HG03196 (cell line): ENCODE results near the gene CASZ1.

Experiments used
- ATAC-seq: cut with Tn5 transposase; IDR thresholded peaks from one replicate; pipeline ENCODE4 v1.9.1; 2021; ENCODE audit not compliant: unreplicated experiment

The CASZ1 gene

DNA sequence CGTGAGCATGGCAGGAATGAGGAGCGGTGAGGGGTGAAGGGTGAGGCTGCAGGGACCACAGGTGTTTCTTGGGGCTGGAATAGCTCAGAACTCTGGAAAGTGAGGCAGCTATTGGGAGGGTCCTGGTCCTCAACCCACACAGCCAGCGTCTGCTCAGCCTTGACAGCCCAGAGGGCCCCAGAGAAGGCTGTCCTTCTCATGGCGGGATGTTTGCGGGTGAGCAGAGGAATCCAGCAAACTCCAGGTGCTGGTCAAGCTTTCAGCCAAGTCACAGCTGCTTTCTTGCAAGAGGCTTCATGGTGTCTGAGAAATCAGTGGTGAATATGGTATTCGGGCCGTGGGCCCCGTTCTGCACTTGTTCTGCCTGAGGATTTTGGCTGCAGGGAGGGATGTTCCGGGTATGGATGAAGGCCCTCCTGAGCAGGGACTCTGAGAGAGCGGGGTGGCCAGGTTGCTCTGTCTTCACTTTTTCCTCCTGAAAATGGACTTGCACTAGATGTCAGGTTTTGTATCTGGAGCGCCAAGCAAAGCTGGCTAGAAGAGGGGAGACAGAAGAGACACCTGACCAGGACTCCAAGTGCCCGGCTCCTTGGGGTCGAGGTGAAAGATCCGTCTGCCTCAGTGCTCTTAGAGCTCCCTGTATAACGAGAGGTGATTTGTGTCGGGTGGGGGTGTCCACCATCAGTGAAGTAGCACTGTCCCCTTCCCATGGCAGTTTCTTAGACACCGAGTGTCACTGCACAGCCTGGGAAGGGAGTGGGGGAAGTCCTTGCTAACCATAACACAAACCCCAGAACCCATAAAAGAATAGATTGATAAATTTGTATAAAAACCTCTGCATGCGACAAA is 181.8 kb downstream of the CASZ1 start:
- no peak for ATAC-seq

DNA sequence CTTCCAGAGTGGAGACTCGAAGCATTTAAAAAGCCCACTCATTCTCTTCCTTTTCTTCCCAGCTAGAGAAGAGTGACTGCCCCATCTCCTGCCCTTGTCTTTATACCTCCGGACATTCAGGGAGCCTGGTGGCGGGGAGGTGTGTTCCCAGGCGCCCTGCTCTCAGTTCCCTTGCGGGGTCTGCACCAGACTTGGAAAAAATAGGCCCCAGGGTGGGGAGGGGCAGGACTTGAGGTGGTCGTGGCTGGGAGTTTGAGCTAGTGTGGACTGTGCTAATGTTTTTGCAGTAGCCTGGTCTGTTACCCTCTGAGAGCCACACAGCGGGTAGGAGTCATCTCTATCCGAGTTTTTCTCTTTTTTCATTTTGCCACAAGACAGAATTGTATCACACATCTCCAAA is 182.6 kb downstream of the CASZ1 start:
- no peak for ATAC-seq

GRCh38 chr1:10613340-10613739 is 183.1 kb downstream of the CASZ1 start:
- ATAC-seq: no peak

DNA sequence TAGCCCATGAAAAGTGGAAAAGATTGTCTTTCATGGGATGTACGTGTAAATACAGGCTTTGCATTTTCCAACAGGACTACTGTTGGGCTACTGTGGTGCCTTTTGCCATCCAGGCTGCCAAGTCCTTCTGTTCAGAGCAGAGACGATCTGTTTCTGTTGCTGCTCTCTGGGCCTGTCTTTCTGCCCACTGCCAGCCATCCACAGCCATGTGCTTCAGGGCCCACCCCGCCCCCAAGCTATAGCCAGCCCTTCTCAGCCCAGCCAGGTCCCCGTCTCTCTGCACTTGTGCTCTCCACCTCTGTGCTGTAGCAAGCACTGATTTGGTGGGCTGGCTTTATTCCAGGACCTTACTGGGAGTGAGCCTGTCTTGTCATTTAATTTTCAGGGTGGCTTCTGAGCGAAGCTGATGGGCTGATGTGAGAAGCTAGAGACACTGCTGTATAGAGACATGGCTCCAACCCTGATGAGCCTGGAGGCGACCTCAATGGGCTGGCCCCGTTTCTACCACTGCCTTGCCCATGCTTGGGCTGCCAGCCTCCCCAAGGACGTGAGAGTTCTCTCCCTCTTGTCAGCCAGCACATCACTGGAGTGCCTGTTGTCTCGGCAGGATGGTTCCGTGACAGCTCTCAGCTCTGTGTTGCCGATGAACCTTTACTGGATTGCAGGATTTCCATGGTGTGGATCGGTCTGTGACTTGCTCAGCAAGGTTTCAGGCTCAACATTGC is 183.8 kb downstream of the CASZ1 start:
- ATAC-seq: no peak

DNA sequence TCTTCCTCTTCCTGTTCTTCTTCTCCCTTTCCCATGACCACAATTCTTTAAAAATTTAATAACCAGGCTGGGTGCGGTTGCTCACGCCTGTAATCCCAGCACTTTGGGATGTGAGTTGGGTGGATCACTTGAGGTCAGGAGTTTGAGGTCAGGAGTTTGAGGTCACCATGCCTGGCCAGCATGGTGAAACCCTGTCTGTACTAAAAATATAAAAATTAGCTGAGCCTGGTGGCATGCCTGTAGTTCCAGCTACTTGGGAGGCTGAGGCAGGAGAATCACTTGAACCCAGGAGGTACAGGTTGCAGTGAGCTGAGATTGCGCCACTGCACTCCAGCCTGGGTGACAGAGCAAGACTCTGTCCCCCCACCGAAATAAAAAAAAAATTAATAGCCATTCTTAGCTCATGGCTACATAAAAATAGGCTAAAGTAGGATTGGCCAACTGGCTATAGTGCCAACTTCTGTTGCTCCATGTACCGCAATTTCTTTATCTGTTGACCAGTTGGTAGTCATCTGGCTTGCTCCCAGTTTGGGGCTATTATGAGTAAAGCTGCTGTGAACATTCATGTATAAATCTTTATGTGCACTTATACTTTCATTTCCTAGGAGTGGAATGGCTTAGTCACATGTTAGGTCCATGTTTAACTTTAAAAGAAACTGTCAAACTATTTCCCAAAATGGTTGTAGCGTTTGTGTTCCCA is 185.4 kb downstream of the CASZ1 start:
- ATAC-seq: no peak

- no peak for ATAC-seq
Measured at GRCh38 chr1:10608690-10609089, 187.8 kb downstream of the CASZ1 start.

DNA sequence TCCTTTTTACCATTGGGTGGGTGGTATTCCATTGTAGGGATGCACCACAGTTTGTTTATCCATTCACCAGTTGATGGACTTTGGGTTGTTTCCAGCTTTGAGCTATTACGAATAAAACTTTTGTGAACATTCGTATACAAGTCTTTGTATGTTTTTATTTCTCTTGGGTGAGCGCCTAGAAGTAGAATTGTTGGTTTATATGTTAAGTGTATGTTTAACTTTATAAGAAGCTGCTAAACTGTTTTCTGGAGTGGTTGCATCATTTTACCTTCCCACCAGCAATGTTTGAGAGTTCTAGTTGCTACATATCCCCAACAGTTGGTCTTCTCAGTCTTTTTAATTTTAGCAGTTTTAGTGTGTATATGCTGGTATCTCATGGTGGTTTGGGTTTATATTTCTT is 189.2 kb downstream of the CASZ1 start:
- ATAC-seq: no peak

DNA sequence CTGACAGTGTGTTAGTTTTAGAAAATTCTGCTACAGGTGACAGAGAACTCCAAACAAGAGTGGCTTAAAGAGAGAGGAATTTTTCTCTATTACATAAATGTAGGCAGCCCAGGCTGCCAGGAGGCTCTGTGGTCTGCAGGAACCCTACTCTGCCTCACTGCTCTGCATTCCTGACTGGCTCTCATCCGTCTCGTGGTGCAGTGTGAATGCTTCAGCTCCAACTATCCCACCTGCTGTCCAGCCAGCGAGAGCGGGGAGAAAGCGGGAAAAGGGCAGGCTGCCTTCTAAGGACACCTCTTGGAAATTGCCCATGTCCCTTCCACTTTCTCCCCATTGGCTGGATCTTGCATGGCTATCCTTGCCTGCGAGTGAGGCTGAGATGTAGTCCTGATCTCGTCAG is 190.4 kb downstream of the CASZ1 start:
- no peak for ATAC-seq

DNA sequence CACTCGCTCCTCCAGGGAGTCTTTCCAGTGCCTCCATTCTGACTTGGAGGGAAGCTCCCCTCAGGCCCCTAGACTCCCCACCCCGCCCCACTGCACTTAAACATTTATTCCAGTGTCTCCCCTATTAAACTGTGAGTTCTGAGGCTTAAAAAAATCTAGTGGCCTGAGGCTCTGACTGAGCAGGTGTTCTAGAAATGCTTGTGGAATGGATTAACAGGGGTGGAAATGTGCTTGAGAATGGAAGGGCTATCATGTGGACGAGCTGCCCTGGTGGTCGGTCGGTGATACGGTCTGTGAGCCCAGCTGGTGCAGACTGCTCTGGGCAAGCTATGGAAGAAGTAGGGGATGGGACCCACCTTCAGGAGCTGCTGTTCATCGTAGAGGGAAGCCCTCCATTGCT is 191.5 kb downstream of the CASZ1 start:
- no peak for ATAC-seq

DNA sequence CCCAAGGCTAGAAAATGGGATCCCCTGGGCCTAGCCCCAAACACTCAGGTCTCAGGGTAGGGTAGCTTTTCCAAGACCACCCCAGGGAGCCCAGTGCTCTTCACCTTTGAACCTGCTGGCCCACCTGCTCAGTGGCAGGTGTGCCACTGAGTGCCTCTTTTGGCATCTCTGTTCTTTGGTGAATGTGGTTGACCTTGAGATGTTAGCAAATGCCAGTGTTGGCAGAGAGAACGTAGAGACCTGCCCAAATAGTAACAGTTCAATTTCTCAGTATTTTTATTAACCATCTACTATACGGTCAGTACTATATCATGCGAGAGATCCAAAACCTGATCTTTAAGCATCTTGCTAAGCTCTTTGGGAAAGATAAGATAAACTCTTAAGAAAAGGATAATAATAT is 193.5 kb downstream of the CASZ1 start:
- ATAC-seq: no peak

DNA sequence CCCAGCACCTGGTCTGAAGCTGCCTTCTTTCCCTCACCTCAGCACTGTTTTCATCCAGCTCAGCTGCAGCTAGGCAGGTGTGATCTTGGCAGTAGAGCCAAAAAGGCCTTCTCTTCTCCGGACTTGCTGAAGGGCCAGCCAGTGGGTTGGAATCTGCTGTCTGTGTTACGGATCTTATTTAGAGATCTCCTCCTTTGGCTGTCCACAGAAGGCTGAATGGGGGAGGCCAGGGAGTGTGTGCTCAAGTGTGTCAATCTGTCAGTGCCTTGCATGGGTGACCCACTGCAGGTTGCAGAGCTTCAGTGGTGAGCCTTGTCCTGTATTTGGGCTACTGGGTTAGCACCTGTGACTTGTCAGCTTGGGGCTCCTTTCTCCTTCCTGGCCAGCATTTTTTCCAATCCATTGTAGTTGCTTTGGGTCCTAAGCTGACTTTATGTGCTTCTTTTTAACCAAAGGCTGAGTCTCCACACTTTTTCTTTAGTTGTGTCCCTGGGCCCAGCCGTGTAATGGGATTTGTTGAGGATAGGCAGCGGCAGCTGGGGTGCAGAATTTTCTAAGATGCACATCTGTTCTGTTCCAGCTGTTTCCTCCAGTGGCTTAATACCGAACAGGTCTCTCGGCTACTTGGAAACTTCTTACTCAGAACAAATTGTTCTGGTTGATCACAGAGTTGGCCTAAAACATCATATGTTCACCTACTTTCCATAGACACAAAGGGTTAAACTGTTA is 194.9 kb downstream of the CASZ1 start:
- no peak for ATAC-seq

GRCh38 chr1:10599194-10599861 is 197.1 kb downstream of the CASZ1 start:
- no peak for ATAC-seq

GRCh38 chr1:10598389-10598702 is 198.1 kb downstream of the CASZ1 start:
- ATAC-seq: no peak

- no peak for ATAC-seq
Measured at GRCh38 chr1:10597492-10598388, 198.7 kb downstream of the CASZ1 start.

DNA sequence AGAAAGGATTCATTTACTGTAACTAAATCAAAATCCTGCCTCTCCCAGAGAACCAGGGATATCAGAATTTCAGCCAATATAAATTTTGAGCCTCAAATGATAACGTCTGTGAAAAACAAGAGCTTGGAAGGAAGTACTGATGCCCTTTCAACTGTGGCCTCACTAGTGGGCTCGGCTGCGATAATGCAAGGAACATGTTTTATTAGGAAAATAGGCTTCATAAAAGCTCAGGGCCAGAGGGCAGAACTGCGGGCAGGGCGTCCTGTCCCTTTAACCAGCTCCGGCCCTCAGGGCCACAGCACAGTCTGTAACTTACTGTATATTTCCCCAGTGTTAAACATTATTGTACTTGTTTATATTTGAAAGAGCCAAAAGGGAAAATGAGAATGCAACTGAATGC is 199.7 kb downstream of the CASZ1 start:
- ATAC-seq: no peak

DNA sequence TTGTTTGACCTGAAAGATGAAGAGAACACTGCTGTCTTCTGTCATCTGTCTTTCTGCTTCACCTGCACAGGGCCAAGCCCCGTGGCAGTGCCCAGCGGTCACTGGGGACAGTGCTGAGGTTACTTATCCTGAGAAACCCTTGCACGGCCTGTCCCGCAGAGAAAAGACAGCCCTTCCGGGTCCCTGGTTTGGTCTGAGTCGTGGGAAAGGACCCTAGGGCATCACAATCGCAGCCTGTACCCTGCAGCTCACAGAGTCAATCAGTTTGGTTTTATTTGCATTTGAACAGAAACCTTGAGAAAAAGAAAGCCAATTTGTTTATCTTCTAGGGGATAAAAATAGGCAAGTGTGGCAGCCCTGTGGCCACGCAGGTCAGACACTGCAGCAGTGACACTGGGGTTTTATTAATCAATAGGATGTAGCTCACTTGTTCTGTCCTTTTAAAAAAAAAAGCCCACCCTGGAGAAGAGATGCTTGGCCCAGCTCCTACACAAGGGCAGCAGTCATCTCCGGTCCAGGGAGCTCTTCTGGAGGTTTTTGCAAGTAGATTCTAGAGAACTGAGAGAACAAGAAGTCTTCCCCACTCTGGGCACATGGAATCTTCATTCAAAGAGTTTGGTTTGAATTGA is 201.7 kb downstream of the CASZ1 start:
- ATAC-seq: no peak

DNA sequence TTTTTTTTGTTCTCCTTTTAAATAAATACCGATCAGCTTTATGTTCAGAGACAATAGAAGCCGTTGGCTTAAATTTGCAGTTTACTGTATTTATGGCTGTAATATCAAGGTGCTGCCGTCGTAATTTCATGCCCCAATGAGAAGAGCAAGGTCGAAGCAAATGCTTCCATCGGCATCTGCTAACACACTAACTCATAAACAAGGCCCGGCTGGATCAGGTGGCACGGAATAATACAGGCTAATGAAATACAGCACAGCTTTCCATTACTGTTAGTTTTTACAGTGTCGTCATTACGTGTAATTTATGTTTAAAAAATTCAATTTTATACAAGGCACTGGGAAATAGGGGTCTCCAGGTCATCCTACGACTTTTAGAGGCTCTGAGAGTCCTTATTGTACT is 202.7 kb downstream of the CASZ1 start:
- no peak for ATAC-seq

GRCh38 chr1:10592373-10592772 is 204.1 kb downstream of the CASZ1 start:
- no peak for ATAC-seq

DNA sequence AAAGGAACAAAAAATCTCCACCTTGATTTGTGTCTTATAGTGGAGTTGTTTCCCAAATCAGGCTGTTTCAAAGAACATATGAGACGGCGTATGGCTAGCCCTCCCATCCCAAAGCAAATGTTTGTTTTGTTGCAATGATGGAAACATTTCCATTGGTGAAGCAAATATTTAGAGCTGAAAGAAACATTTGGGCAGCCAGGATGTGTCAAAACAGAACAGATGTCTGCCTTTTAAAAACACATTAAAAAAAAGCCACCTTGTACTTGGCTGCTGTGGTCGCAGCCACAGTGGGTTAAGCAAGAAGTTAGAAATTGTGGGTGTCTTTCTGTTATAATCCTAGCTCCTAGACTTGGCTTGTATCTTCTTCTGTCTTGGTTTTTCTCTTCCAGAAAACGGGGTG is 205.4 kb downstream of the CASZ1 start:
- ATAC-seq: no peak
